WTC11 (cell line): ENCODE results near the gene RNF224.

ENCODE experiments used
- IRF1 ChIP-seq: sonication (generic); formaldehyde crosslinking; IDR thresholded peaks from 2 replicates; pipeline ENCODE4 v1.8.0; 2023; ENCODE audit warnings: missing genetic modification reagents
- TF ChIP-seq, protein P1 (sequence below): fragments of 200-600 bp; IDR thresholded peaks from 2 replicates; pipeline ENCODE4 v1.8.0; 2022; ENCODE audit warnings: antibody characterized with exemption

DNA sequence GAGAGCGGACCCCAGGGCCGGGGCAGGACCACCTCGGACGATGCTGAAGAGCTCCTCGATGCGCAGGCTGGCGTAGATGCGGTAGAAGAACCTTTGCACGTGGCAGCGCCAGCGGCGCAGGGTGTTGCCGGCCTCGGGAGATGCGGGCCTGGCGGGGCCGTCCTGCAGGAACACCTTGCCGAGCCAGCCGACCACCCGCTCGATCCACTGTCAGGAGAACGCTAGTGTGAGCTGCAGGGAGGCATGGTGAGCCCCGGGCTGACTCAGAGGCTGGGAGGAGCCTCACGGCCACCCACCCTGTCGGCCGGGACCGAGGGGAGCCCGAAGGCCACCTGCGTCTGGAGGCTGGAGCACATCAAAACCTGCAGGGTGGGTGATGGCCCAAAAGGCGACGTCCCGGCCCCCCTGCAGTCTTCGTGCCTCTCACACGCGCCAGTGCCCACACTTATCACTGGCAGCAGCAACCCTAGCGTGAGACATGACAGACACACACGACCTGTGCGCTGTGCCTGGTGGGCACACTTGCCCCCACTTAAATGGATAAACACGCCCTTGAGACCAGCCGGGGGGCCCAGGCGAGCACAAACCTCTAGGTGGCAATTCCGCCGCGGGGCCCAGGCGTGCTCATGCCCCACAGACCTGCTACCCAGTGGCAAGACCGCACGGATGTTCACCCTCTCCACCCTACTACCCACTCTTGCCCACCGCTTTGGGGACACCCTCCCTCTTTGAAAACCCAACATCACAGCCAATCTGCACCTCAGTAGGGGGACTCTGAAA lies 42.2 kb upstream of the RNF224 start:
- TF ChIP-seq IRF1 (CRISPR knock-in tag), result no peak
- TF ChIP-seq, protein P1, sequence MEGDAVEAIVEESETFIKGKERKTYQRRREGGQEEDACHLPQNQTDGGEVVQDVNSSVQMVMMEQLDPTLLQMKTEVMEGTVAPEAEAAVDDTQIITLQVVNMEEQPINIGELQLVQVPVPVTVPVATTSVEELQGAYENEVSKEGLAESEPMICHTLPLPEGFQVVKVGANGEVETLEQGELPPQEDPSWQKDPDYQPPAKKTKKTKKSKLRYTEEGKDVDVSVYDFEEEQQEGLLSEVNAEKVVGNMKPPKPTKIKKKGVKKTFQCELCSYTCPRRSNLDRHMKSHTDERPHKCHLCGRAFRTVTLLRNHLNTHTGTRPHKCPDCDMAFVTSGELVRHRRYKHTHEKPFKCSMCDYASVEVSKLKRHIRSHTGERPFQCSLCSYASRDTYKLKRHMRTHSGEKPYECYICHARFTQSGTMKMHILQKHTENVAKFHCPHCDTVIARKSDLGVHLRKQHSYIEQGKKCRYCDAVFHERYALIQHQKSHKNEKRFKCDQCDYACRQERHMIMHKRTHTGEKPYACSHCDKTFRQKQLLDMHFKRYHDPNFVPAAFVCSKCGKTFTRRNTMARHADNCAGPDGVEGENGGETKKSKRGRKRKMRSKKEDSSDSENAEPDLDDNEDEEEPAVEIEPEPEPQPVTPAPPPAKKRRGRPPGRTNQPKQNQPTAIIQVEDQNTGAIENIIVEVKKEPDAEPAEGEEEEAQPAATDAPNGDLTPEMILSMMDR, result no peak
